H1 (cell line): ENCODE results near the gene FHL5. TPM values are rescaled to one million over a fixed set of nuclear protein-coding genes. Genes with fewer than 3 reads are reported as not detected.

ENCODE experiments used
- CTCF ChIA-PET: fragments of 300-600 bp; sonication (Branson Sonifier 250); formaldehyde crosslinking; loops from one replicate; lab custom pipeline; 2021; ENCODE audit not compliant: partially characterized antibody; lab: Charles Lee
- POLR2A ChIA-PET: fragments of 300-600 bp; sonication (Branson Sonifier 250); formaldehyde crosslinking; loops from one replicate; lab custom pipeline; 2021; ENCODE audit warnings: inconsistent platforms; ENCODE audit not compliant: partially characterized antibody; lab: Charles Lee
- DNase-seq, 2 experiments: peaks; one replicate each; pipeline versions ENCODE4 v3.0.0 to v3.0.0-alpha.2; 2010 to 2022; ENCODE audit warnings: low spot score in 2 of 2, low read depth in 1 of 2, mixed read lengths in 1 of 2
- FAIRE-seq: peaks from 2 replicates; lab custom pipeline; 2011; peaks lifted over from hg19 to GRCh38; lab: Jason Lieb, UNC
- H2AFZ ChIP-seq: 2 replicates; pipeline ENCODE4 v1.8.1; 2012; ENCODE audit warnings: low read length, inconsistent platforms
- H2AK5ac ChIP-seq: 2 replicates; pipeline ENCODE4 v1.6.1; 2013; ENCODE audit warnings: low read depth, low read length
- H2BK120ac ChIP-seq: replicated peaks from 2 replicates; pipeline ENCODE3; 2013; ENCODE audit warnings: low read depth, low read length, inconsistent platforms
- H2BK12ac ChIP-seq: 2 replicates; pipeline ENCODE4 v1.6.1; 2013; ENCODE audit warnings: low read depth, low read length
- H2BK15ac ChIP-seq: 2 replicates; pipeline ENCODE4 v1.6.1; 2013; ENCODE audit warnings: low read length
- H2BK20ac ChIP-seq: 2 replicates; pipeline ENCODE4 v1.6.1; 2013; ENCODE audit warnings: low read length
- H2BK5ac ChIP-seq: 2 replicates; pipeline ENCODE4 v1.6.1; 2013; ENCODE audit warnings: low read depth, low read length
- H3K14ac ChIP-seq: 2 replicates; pipeline ENCODE4 v1.6.1; 2013; ENCODE audit warnings: inconsistent platforms; ENCODE audit not compliant: insufficient read length
- H3K18ac ChIP-seq: 2 replicates; pipeline ENCODE4 v1.6.1; 2013; ENCODE audit warnings: low read length; ENCODE audit errors: extremely low read depth
- H3K23ac ChIP-seq: 2 replicates; pipeline ENCODE4 v1.6.1; 2013; ENCODE audit warnings: inconsistent platforms; ENCODE audit not compliant: insufficient read length
- H3K23me2 ChIP-seq: 2 replicates; pipeline ENCODE4 v1.6.1; 2013; ENCODE audit warnings: low read depth, low read length
- H3K27ac ChIP-seq: 2 replicates; pipeline ENCODE4 v1.6.1; 2011; ENCODE audit warnings: low read depth, low read length, inconsistent platforms
- H3K27me3 ChIP-seq, 4 experiments: replicated peaks in 1 of 4; 1 replicate in 1 of 4; 2 replicates in 3 of 4; pipeline versions ENCODE4 v1.6.1 to v1.8.1; 2011 to 2013; ENCODE audit warnings: low read length in 3 of 4, mild to moderate bottlenecking in 3 of 4, inconsistent platforms in 2 of 4, mixed read lengths in 2 of 4, moderate library complexity in 1 of 4; ENCODE audit not compliant: control insufficient read depth in 3 of 4, insufficient read depth in 3 of 4; ENCODE audit errors: extremely low read depth in 1 of 4
- H3K36me3 ChIP-seq, 4 experiments: 2 replicates each; pipeline versions ENCODE4 v1.6.1 to v1.8.1; 2011 to 2013; ENCODE audit warnings: mild to moderate bottlenecking in 4 of 4, low read length in 3 of 4, moderate library complexity in 2 of 4, control low read depth in 1 of 4, inconsistent platforms in 1 of 4; ENCODE audit not compliant: insufficient read depth in 4 of 4, control insufficient read depth in 2 of 4
- H3K4ac ChIP-seq: replicated peaks from 2 replicates; pipeline ENCODE3; 2013; ENCODE audit warnings: low read length, low read depth, mixed read lengths, inconsistent platforms; ENCODE audit not compliant: insufficient read length
- H3K4me1 ChIP-seq, 4 experiments: replicated peaks in 1 of 4; 1 replicate in 1 of 4; 2 replicates in 3 of 4; pipeline versions ENCODE4 v1.6.1 to v1.8.1; 2011 to 2013; ENCODE audit warnings: low read length in 3 of 4, inconsistent platforms in 2 of 4, mixed read lengths in 1 of 4; ENCODE audit not compliant: insufficient read depth in 4 of 4, control insufficient read depth in 3 of 4
- H3K4me2 ChIP-seq, 2 experiments: 2 replicates each; pipeline versions ENCODE4 v1.6.1 to v1.8.1; 2011 to 2013; ENCODE audit warnings: low read depth in 2 of 2, low read length in 2 of 2, control low read depth in 1 of 2, inconsistent platforms in 1 of 2, mild to moderate bottlenecking in 1 of 2; ENCODE audit not compliant: insufficient read depth in 1 of 2
- H3K4me3 ChIP-seq, 4 experiments: fragments of 200-600, 300-600 bp in 1 of 4; sonication (generic), shearing (Covaris generic), sonication (Bioruptor Twin) in 1 of 4; 2 replicates each; pipeline versions ENCODE4 v1.5.1 to v1.8.1; 2011 to 2016; ENCODE audit warnings: low read length in 4 of 4, low read depth in 3 of 4, control low read depth in 2 of 4, inconsistent platforms in 2 of 4, mild to moderate bottlenecking in 2 of 4, mixed read lengths in 1 of 4, moderate library complexity in 1 of 4; ENCODE audit not compliant: insufficient read depth in 2 of 4; ENCODE audit errors: extremely low read depth in 1 of 4
- H3K56ac ChIP-seq: replicated peaks from 2 replicates; pipeline ENCODE3; 2013; ENCODE audit warnings: low read depth, mild to moderate bottlenecking, mixed read lengths, low read length, inconsistent platforms; ENCODE audit not compliant: insufficient read length
- H3K79me1 ChIP-seq: 2 replicates; pipeline ENCODE4 v1.6.1; 2013; ENCODE audit warnings: low read depth, low read length, control low read depth
- H3K79me2 ChIP-seq, 2 experiments: 2 replicates each; pipeline versions ENCODE4 v1.6.1 to v1.8.1; 2012 to 2013; ENCODE audit warnings: low read length in 2 of 2, mild to moderate bottlenecking in 2 of 2, inconsistent platforms in 1 of 2; ENCODE audit not compliant: insufficient read depth in 2 of 2, control insufficient read depth in 1 of 2
- H3K9ac ChIP-seq, 4 experiments: replicated peaks in 1 of 4; 1 replicate in 1 of 4; 2 replicates in 3 of 4; pipeline versions ENCODE4 v1.6.1 to v1.8.1; 2011 to 2013; ENCODE audit warnings: low read depth in 3 of 4, low read length in 3 of 4, control low read depth in 2 of 4, mild to moderate bottlenecking in 2 of 4, moderate library complexity in 2 of 4, inconsistent platforms in 1 of 4; ENCODE audit errors: extremely low read depth in 1 of 4
- H3K9me3 ChIP-seq, 2 experiments: 2 replicates each; pipeline versions ENCODE4 v1.6.1 to v1.8.1; 2012 to 2013; ENCODE audit warnings: mild to moderate bottlenecking in 2 of 2, moderate library complexity in 2 of 2, control low read depth in 1 of 2, inconsistent platforms in 1 of 2, low read depth in 1 of 2, low read length in 1 of 2, mixed read lengths in 1 of 2; ENCODE audit not compliant: insufficient read depth in 2 of 2
- H4K20me1 ChIP-seq, 2 experiments: replicated peaks in 1 of 2; 2 replicates each; pipeline versions ENCODE3 to v1.8.1; 2011 to 2013; ENCODE audit warnings: inconsistent platforms in 2 of 2, low read length in 2 of 2, mild to moderate bottlenecking in 1 of 2; ENCODE audit not compliant: insufficient read depth in 2 of 2, control insufficient read depth in 1 of 2
- H4K5ac ChIP-seq: 2 replicates; pipeline ENCODE4 v1.6.1; 2013; ENCODE audit warnings: low read length, low read depth, mixed read lengths, inconsistent platforms; ENCODE audit not compliant: insufficient read length
- H4K8ac ChIP-seq: 2 replicates; pipeline ENCODE4 v1.8.0; 2013; ENCODE audit warnings: mild to moderate bottlenecking, moderate library complexity, low read length, inconsistent platforms; ENCODE audit not compliant: insufficient read depth; ENCODE audit errors: extremely low read depth
- H4K91ac ChIP-seq: replicated peaks from 2 replicates; pipeline ENCODE3; 2013; ENCODE audit warnings: low read length, mixed read lengths, inconsistent platforms; ENCODE audit not compliant: insufficient read length
- BRCA1 ChIP-seq: IDR thresholded peaks from 2 replicates; pipeline ENCODE4 v1.6.1; 2012; ENCODE audit warnings: low read depth, low read length, improper control_type of control experiment
- CHD2 ChIP-seq: IDR thresholded peaks from 2 replicates; pipeline ENCODE4 v1.6.1; 2012; ENCODE audit warnings: low read length, improper control_type of control experiment
- FOSL1 ChIP-seq: IDR thresholded peaks from 2 replicates; pipeline ENCODE4 v1.6.1; 2011; ENCODE audit warnings: mild to moderate bottlenecking, low read depth, low read length, moderate library complexity; ENCODE audit not compliant: insufficient read depth
- GTF2F1 ChIP-seq: IDR thresholded peaks from 2 replicates; pipeline ENCODE4 v1.6.1; 2012; ENCODE audit warnings: low read depth, low read length, improper control_type of control experiment, borderline replicate concordance
- KDM1A ChIP-seq: fragments of 200-600, 300-600 bp; sonication (generic); IDR thresholded peaks from 2 replicates; pipeline ENCODE4 v1.7.1; 2016; ENCODE audit warnings: mild to moderate bottlenecking, low read length, borderline replicate concordance
- MAX ChIP-seq: IDR thresholded peaks from 2 replicates; pipeline ENCODE4 v1.6.1; 2012; ENCODE audit warnings: inconsistent platforms
- RAD21 ChIP-seq, 2 experiments: IDR thresholded peaks in 1 of 2; conservative IDR thresholded peaks in 1 of 2; 2 replicates each; pipeline ENCODE4 v1.6.1; 2011; ENCODE audit warnings: low read depth in 2 of 2, low read length in 2 of 2, improper control_type of control experiment in 1 of 2, inconsistent platforms in 1 of 2, mild to moderate bottlenecking in 1 of 2, moderate library complexity in 1 of 2
- SP2 ChIP-seq: IDR thresholded peaks from 2 replicates; pipeline ENCODE4 v1.6.1; 2012; ENCODE audit warnings: mild to moderate bottlenecking, low read length, inconsistent platforms
- SRF ChIP-seq: IDR thresholded peaks from 2 replicates; pipeline ENCODE4 v1.6.1; 2011; ENCODE audit warnings: mild to moderate bottlenecking, low read depth, low read length, moderate library complexity
- TAF7 ChIP-seq: optimal IDR thresholded peaks from 2 replicates; pipeline ENCODE3; 2011; ENCODE audit warnings: low read depth, mild to moderate bottlenecking, inconsistent platforms, low read length, moderate library complexity, borderline replicate concordance
- TCF12 ChIP-seq: IDR thresholded peaks from 2 replicates; pipeline ENCODE4 v1.6.1; 2011; ENCODE audit warnings: low read depth, mild to moderate bottlenecking, low read length
- WGBS, 2 experiments: shearing (Covaris generic) in 1 of 2; methylation state at CpG; one replicate each; pipeline versions ENCODE4 v1.1.6 to v1.1.7; 2013 to 2015; ENCODE audit warnings: low lambda C conversion rate in 2 of 2, mixed read lengths in 2 of 2, inconsistent platforms in 1 of 2, low coverage in 1 of 2, missing lambda C conversion rate in 1 of 2; ENCODE audit not compliant: insufficient replicate concordance in 2 of 2, insufficient coverage in 1 of 2, insufficient read length in 1 of 2; ENCODE audit errors: extremely low coverage in 1 of 2, missing lambda C conversion rate in 1 of 2; 5-methylcytosine and 5-hydroxymethylcytosine counted together
- polyA plus RNA-seq, 7 experiments: library from polyadenylated mRNA; depleted of rRNA in 3 of 7; stranded (reverse) in 5 of 7; unstranded in 2 of 7; fragments of >200 nt in 5 of 7; fragments of 200-250 nt in 2 of 7; gene quantifications; 1 replicate in 5 of 7; 2 replicates in 1 of 7; 4 replicates in 1 of 7; pipeline versions ENCODE4 v1.2.1 to v1.2.3, GENCODE V29; 2011 to 2013; ENCODE audit warnings: missing spikeins in 2 of 7, mixed read lengths in 2 of 7
- total RNA-seq: library from RNA; stranded (reverse); fragmentation: NEBNext Ultra II Directional; extraction: Animal tissue kit (Norgen Biotek cat#: 25700); gene quantifications from 2 replicates; pipeline ENCODE4 v1.2.1, GENCODE V29; 2021

The FHL5 gene
- total and polyA plus RNA-seq, 2 of the 8 experiments (the other 6 are each of a cell fraction or from before 2014, with no cell fraction given): not detected

GRCh38 chr6:96528193-96528592 is 34.7 kb upstream of the FHL5 start:
- peaks cover 0 to 47% (median 6%) of the 10 kb centered on the region in 4 experiments; a peak in 5 of 8 replicates for H3K36me3 ChIP-seq
- no peak overlapping the region for H3K27ac ChIP-seq
- no peaks in the 10 kb centered on the region for H3K4me1 ChIP-seq
- WGBS, 2 experiments: 93% methylated on average over 3 of the region's 3 CpGs; no CpG with 5 or more reads in 1 of the 2 experiments
- ChIA-PET CTCF (no interaction called here), POLR2A (interaction anchor here (1.2 kb wide), 1 partner anchor 9 kb away, joined by 5 read pairs; no protein-coding TSS in a partner anchor)
- TF ChIP-seq TAF7: no peak
- no peak for TF ChIP-seq MAX
- TF ChIP-seq RAD21 (IDR thresholded peaks at IDR 0.05 in 1 of 2, conservative IDR thresholded peaks at IDR 0.05 in 1 of 2; ENCODE audit: low read depth in 2 of 2, low read length in 2 of 2): no peak
- no peak for TF ChIP-seq FOSL1
- no peak for TF ChIP-seq TCF12
- no peak for TF ChIP-seq SP2
- no peak for TF ChIP-seq KDM1A
- no peak for TF ChIP-seq BRCA1
- no peak for TF ChIP-seq GTF2F1
- TF ChIP-seq CHD2: no peak
- no peak for TF ChIP-seq SRF
- H2BK120ac ChIP-seq: no peak overlapping the region
- H3K27me3 ChIP-seq: no peaks in the 10 kb centered on the region
- H3K4me3 ChIP-seq: no peak overlapping the region
- H3K79me1 ChIP-seq: no peaks in the 10 kb centered on the region
- no peaks in the 10 kb centered on the region for H3K79me2 ChIP-seq
- no peak overlapping the region for H3K4ac ChIP-seq
- H3K18ac ChIP-seq: no peak overlapping the region
- H2BK5ac ChIP-seq: no peak overlapping the region
- no peak for DNase-seq
- no peak overlapping the region for H3K14ac ChIP-seq
- no peaks in the 10 kb centered on the region for H4K20me1 ChIP-seq
- no peak overlapping the region for H4K5ac ChIP-seq
- no peak overlapping the region for H3K56ac ChIP-seq
- H3K9ac ChIP-seq: no peak overlapping the region
- H3K23ac ChIP-seq: no peak overlapping the region
- no peak overlapping the region for H2AK5ac ChIP-seq
- peaks cover 0 to 2% of the 10 kb centered on the region in 2 experiments; a peak in 1 of 4 replicates for H3K9me3 ChIP-seq
- H3K23me2 ChIP-seq: no peaks in the 10 kb centered on the region
- no peak for FAIRE-seq
- no peak overlapping the region for H3K4me2 ChIP-seq
- H4K91ac ChIP-seq: no peak overlapping the region
- no peak overlapping the region for H2BK15ac ChIP-seq
- H2AFZ ChIP-seq: no peak overlapping the region
- H2BK20ac ChIP-seq: no peak overlapping the region
- no peak overlapping the region for H2BK12ac ChIP-seq
- no peak overlapping the region for H4K8ac ChIP-seq
